GM23338 (cell line): ENCODE measurements around the gene TSC22D3. TPM values are rescaled to one million over a fixed set of nuclear protein-coding genes. Genes with fewer than 3 reads are reported as not detected.

ENCODE experiments used
- ATAC-seq: fragments of 200-7000 bp; cut with Tn5 transposase; 3 replicates; pipeline ENCODE4 v1.9.1; 2020
- DNase-seq: peaks from one replicate; pipeline ENCODE4 v3.0.0-alpha.2; 2015; ENCODE audit warnings: low spot score
- H2AFZ ChIP-seq: fragments of 200-600 bp; sonication (generic); 2 replicates; pipeline ENCODE4 v1.8.0; 2016; ENCODE audit warnings: antibody characterized with exemption, mild to moderate bottlenecking, moderate library complexity
- H3F3A ChIP-seq: fragments of 200-600 bp; sonication (generic); replicated peaks from 2 replicates; pipeline ENCODE4 v1.8.0; 2017; ENCODE audit warnings: antibody characterized with exemption, mixed run types, low read depth
- H3K27ac ChIP-seq: fragments of 200-600 bp; sonication (generic); 2 replicates; pipeline ENCODE4 v1.6.1; 2016; ENCODE audit warnings: low read depth
- H3K27me3 ChIP-seq: fragments of 200-600 bp; sonication (generic); 2 replicates; pipeline ENCODE4 v1.8.0; 2016; ENCODE audit warnings: mild to moderate bottlenecking, mixed run types, moderate library complexity; ENCODE audit not compliant: insufficient read depth
- H3K36me3 ChIP-seq: fragments of 200-600 bp; sonication (generic); 2 replicates; pipeline ENCODE4 v1.8.0; 2016; ENCODE audit warnings: mild to moderate bottlenecking; ENCODE audit not compliant: insufficient read depth
- H3K4me1 ChIP-seq: fragments of 200-600 bp; sonication (generic); 2 replicates; pipeline ENCODE4 v1.8.0; 2016; ENCODE audit warnings: mild to moderate bottlenecking, moderate library complexity; ENCODE audit not compliant: insufficient read depth
- H3K4me2 ChIP-seq: fragments of 200-600 bp; sonication (generic); 2 replicates; pipeline ENCODE4 v1.7.1; 2017; ENCODE audit warnings: mixed run types
- H3K4me3 ChIP-seq: fragments of 200-600 bp; sonication (generic); 2 replicates; pipeline ENCODE4 v1.6.1; 2016; ENCODE audit warnings: mixed run types
- H3K79me2 ChIP-seq: fragments of 200-600 bp; sonication (generic); replicated peaks from 2 replicates; pipeline ENCODE4 v1.8.0; 2017; ENCODE audit warnings: mild to moderate bottlenecking; ENCODE audit not compliant: insufficient read depth
- H3K9me2 ChIP-seq: fragments of 200-600 bp; sonication (generic); 2 replicates; pipeline ENCODE4 v1.8.0; 2017; ENCODE audit not compliant: insufficient read depth
- H4K20me1 ChIP-seq: fragments of 200-600 bp; sonication (generic); replicated peaks from 2 replicates; pipeline ENCODE4 v1.8.0; 2017; ENCODE audit warnings: mild to moderate bottlenecking; ENCODE audit not compliant: insufficient read depth
- H3K27ac Mint-ChIP-seq: 2 replicates; pipeline ENCODE4 v1.8.0; 2020; ENCODE audit warnings: inconsistent platforms, mild to moderate bottlenecking, moderate library complexity, mixed read lengths
- H3K27me3 Mint-ChIP-seq: 3 replicates; pipeline ENCODE4 v1.8.0; 2022; ENCODE audit warnings: low read depth, mild to moderate bottlenecking, moderate library complexity, mixed read lengths, inconsistent platforms; ENCODE audit not compliant: insufficient read depth, poor library complexity
- H3K36me3 Mint-ChIP-seq: 3 replicates; pipeline ENCODE4 v1.8.0; 2021; ENCODE audit warnings: low read depth, mild to moderate bottlenecking, inconsistent platforms, moderate library complexity, mixed read lengths
- H3K4me1 Mint-ChIP-seq: 3 replicates; pipeline ENCODE4 v1.8.0; 2020; ENCODE audit warnings: mild to moderate bottlenecking, inconsistent platforms, mixed read lengths
- H3K4me3 Mint-ChIP-seq: 3 replicates; pipeline ENCODE4 v1.8.0; 2021; ENCODE audit warnings: moderate library complexity, mild to moderate bottlenecking, inconsistent platforms, mixed read lengths
- H3K9me3 Mint-ChIP-seq: 3 replicates; pipeline ENCODE4 v1.8.0; 2020; ENCODE audit warnings: moderate library complexity, mild to moderate bottlenecking, inconsistent platforms, mixed read lengths
- CREB1 ChIP-seq: fragments of 250-450 bp; sonication (Bioruptor Pico); IDR thresholded peaks from 2 replicates; pipeline ENCODE4 v1.5.0; 2020; ENCODE audit warnings: low read depth, mild to moderate bottlenecking, moderate library complexity
- CTCF ChIP-seq, 2 experiments: fragments of 200-600 bp in 1 of 2; sonication (generic) in 1 of 2; conservative IDR thresholded peaks; 2 replicates each; pipeline versions ENCODE4 v1.5.1 to v1.6.1; 2016 to 2017; ENCODE audit warnings: antibody characterized with exemption in 2 of 2, low read depth in 2 of 2, mild to moderate bottlenecking in 2 of 2, moderate library complexity in 1 of 2
- ETS1 ChIP-seq: IDR thresholded peaks from 2 replicates; pipeline ENCODE4 v1.6.1; 2016; ENCODE audit warnings: antibody characterized with exemption
- EZH2 ChIP-seq: fragments of 200-600 bp; sonication (generic); IDR thresholded peaks from one replicate; pipeline ENCODE4 v1.8.0; 2017; ENCODE audit warnings: antibody characterized with exemption, mild to moderate bottlenecking, low read depth; ENCODE audit not compliant: unreplicated experiment
- EZH2phosphoT487 ChIP-seq: fragments of 200-600 bp; sonication (generic); IDR thresholded peaks from one replicate; pipeline ENCODE4 v1.8.1; 2018; ENCODE audit warnings: antibody characterized with exemption; ENCODE audit not compliant: unreplicated experiment
- JUNB ChIP-seq: IDR thresholded peaks from one replicate; pipeline ENCODE4 v1.6.1; 2016; ENCODE audit warnings: antibody characterized with exemption; ENCODE audit not compliant: unreplicated experiment
- NANOG ChIP-seq: IDR thresholded peaks from 2 replicates; pipeline ENCODE4 v1.6.1; 2016; ENCODE audit warnings: antibody characterized with exemption, borderline replicate concordance
- POLR2AphosphoS5 ChIP-seq: IDR thresholded peaks from 2 replicates; pipeline ENCODE4 v1.6.1; 2016; ENCODE audit warnings: antibody characterized with exemption, low read depth
- REST ChIP-seq: IDR thresholded peaks from one replicate; pipeline ENCODE4 v1.6.1; 2018; ENCODE audit warnings: antibody characterized with exemption; ENCODE audit not compliant: unreplicated experiment
- STAT1 ChIP-seq: IDR thresholded peaks from one replicate; pipeline ENCODE4 v1.6.1; 2016; ENCODE audit warnings: antibody characterized with exemption; ENCODE audit not compliant: unreplicated experiment
- ZNF114 ChIP-seq: fragments of 250-450 bp; sonication (Bioruptor Pico); IDR thresholded peaks from 2 replicates; pipeline ENCODE4 v1.5.0; 2020; ENCODE audit warnings: mild to moderate bottlenecking, moderate library complexity
- ZNF331 ChIP-seq: fragments of 250-450 bp; sonication (Bioruptor Pico); IDR thresholded peaks from 2 replicates; pipeline ENCODE4 v1.5.0; 2020; ENCODE audit warnings: low read depth, mild to moderate bottlenecking, moderate library complexity
- ZNF462 ChIP-seq: fragments of 250-450 bp; sonication (Bioruptor Pico); IDR thresholded peaks from 2 replicates; pipeline ENCODE4 v1.5.0; 2020; ENCODE audit warnings: mild to moderate bottlenecking, moderate library complexity
- polyA plus RNA-seq: library from polyadenylated mRNA; unstranded; fragments of >200 nt; fragmentation: Nextera tagmentation; extraction: Ambion mirVana; gene quantifications from 2 replicates; pipeline ENCODE4 v1.2.1, GENCODE V29; 2016
- total RNA-seq: library from RNA; depleted of rRNA; stranded (reverse); fragments of >200 nt; shearing (Covaris generic); gene quantifications from 2 replicates; pipeline ENCODE4 v1.2.3, GENCODE V29; 2014

The TSC22D3 gene
- total and polyA plus RNA-seq, 2 experiments from 2014 or later, result 12.6 to 20.0 TPM

- H3K4me3 Mint-ChIP-seq, result no peak overlapping the region
- no peaks in the 10 kb centered on the region for H3K9me3 Mint-ChIP-seq
- no peaks in the 10 kb centered on the region for H3K27me3 ChIP-seq
- H3K4me1 Mint-ChIP-seq, result peaks cover 13% of the 10 kb centered on the region
- ATAC-seq (no peak), DNase-seq (no peak)
- no peak overlapping the region for H3K4me3 ChIP-seq
- no peak overlapping the region for H3K27ac ChIP-seq
- H3K36me3 ChIP-seq, result no peaks in the 10 kb centered on the region
- no peak for TF ChIP-seq EZH2
- no peak for TF ChIP-seq EZH2phosphoT487
- no peak for TF ChIP-seq ZNF331 (CRISPR knock-in tag)
- TF ChIP-seq JUNB, result no peak
- TF ChIP-seq STAT1, result no peak
- no peak for TF ChIP-seq CREB1 (CRISPR knock-in tag)
- TF ChIP-seq ETS1, result no peak
- TF ChIP-seq NANOG, result no peak
- no peak for TF ChIP-seq CTCF (conservative IDR thresholded peaks at IDR 0.05; ENCODE audit: low read depth in 2 of 2)
- no peak for TF ChIP-seq POLR2AphosphoS5
- no peak for TF ChIP-seq ZNF114 (CRISPR knock-in tag)
- no peak for TF ChIP-seq REST
- TF ChIP-seq ZNF462 (CRISPR knock-in tag), result no peak
- H2AFZ ChIP-seq, result no peak overlapping the region
- H3K36me3 Mint-ChIP-seq, result no peaks in the 10 kb centered on the region
- H3K9me2 ChIP-seq, result no peaks in the 10 kb centered on the region
- no peak overlapping the region for H3K4me2 ChIP-seq
- H3K4me1 ChIP-seq, result no peaks in the 10 kb centered on the region
- H3F3A ChIP-seq, result no peaks in the 10 kb centered on the region
- H3K27me3 Mint-ChIP-seq, result peaks cover 6% of the 10 kb centered on the region
- H3K79me2 ChIP-seq, result no peaks in the 10 kb centered on the region
- no peak overlapping the region for H3K27ac Mint-ChIP-seq
- no peaks in the 10 kb centered on the region for H4K20me1 ChIP-seq
Observed at GRCh38 chrX:107706309-107706708, 69.3 kb downstream of the TSC22D3 start.
